ENCODE data around the gene CAMTA1.

- TF ChIP-seq CTCF (IDR thresholded peaks at IDR 0.05) (no peak), POLR2A (IDR thresholded peaks at IDR 0.05) (no peak), POLR2AphosphoS5 (IDR thresholded peaks at IDR 0.05; ENCODE audit: insufficient read depth in 1 of 2, low read depth in 1 of 2) (no peak)
These were observed 18.1 kb downstream of the CAMTA1 start for GRCh38 chr1:6803357-6803756.
